CD14-positive monocyte (primary cell): ENCODE results near the gene CTAGE8. TPM values are rescaled to one million over a fixed set of nuclear protein-coding genes. Genes with fewer than 3 reads are reported as not detected.
"Not testable (repeated sequence)": the region's sequence is repeated elsewhere in the genome, so short reads cannot be mapped to it uniquely, and the experiment has no call there.

Experiments
- DNase-seq, 3 donors: peaks; one replicate each; pipeline ENCODE4 v3.0.0-alpha.2; 2011 to 2022
- H2AFZ ChIP-seq: 2 replicates; pipeline ENCODE4 v1.6.0; 2012; ENCODE audit warnings: mild to moderate bottlenecking, low read depth, low read length, inconsistent platforms; ENCODE audit not compliant: insufficient read depth, poor library complexity, severe bottlenecking
- H3K27ac ChIP-seq, 2 donors: 1 replicate in 1 of 2; 2 replicates in 1 of 2; pipeline ENCODE4 v1.5.1; 2012 to 2013; ENCODE audit warnings: low read length in 2 of 2, control low read depth in 1 of 2, inconsistent platforms in 1 of 2, low read depth in 1 of 2, mild to moderate bottlenecking in 1 of 2
- H3K27me3 ChIP-seq, 2 donors: one replicate each; pipeline versions ENCODE4 v1.6.0 to v1.6.1; 2011 to 2013; ENCODE audit warnings: low read length in 2 of 2; ENCODE audit not compliant: control insufficient read depth in 2 of 2, insufficient read depth in 2 of 2
- H3K36me3 ChIP-seq, 2 donors: replicated peaks in 1 of 2; 1 replicate in 1 of 2; 2 replicates in 1 of 2; pipeline versions ENCODE4 v1.5.1 to v1.6.1; 2012 to 2013; ENCODE audit warnings: low read length in 2 of 2, control low read depth in 1 of 2, inconsistent platforms in 1 of 2, mild to moderate bottlenecking in 1 of 2; ENCODE audit not compliant: insufficient read depth in 2 of 2, control insufficient read depth in 1 of 2
- H3K4me1 ChIP-seq, 2 donors: 1 replicate in 1 of 2; 2 replicates in 1 of 2; pipeline versions ENCODE4 v1.5.1 to v1.6.1; 2012 to 2013; ENCODE audit warnings: low read length in 2 of 2, control low read depth in 1 of 2, inconsistent platforms in 1 of 2, mild to moderate bottlenecking in 1 of 2, moderate library complexity in 1 of 2; ENCODE audit not compliant: insufficient read depth in 2 of 2, control insufficient read depth in 1 of 2
- H3K4me2 ChIP-seq: replicated peaks from 2 replicates; pipeline ENCODE3; 2012; ENCODE audit warnings: low read length, moderate library complexity, mild to moderate bottlenecking; ENCODE audit not compliant: poor library complexity, severe bottlenecking; ENCODE audit errors: extremely low read depth
- H3K4me3 ChIP-seq, 3 experiments: fragments of 200-600 bp in 1 of 3; sonication (generic) in 1 of 3; replicated peaks in 1 of 3; 1 replicate in 2 of 3; 2 replicates in 1 of 3; pipeline ENCODE4 v1.5.1; 2011 to 2013; ENCODE audit warnings: low read length in 3 of 3, mild to moderate bottlenecking in 3 of 3, control low read depth in 2 of 3, low read depth in 2 of 3, inconsistent platforms in 1 of 3, moderate library complexity in 1 of 3
- H3K79me2 ChIP-seq: 2 replicates; pipeline ENCODE4 v1.6.0; 2012; ENCODE audit warnings: mild to moderate bottlenecking, control low read depth, inconsistent platforms, low read length, moderate library complexity; ENCODE audit not compliant: insufficient read depth
- H3K9ac ChIP-seq: 2 replicates; pipeline ENCODE4 v1.6.0; 2017; ENCODE audit warnings: low read length, mild to moderate bottlenecking; ENCODE audit not compliant: insufficient read depth, poor library complexity, severe bottlenecking
- H3K9me3 ChIP-seq, 2 donors: replicated peaks in 1 of 2; 1 replicate in 1 of 2; 2 replicates in 1 of 2; pipeline versions ENCODE4 v1.5.1 to v1.6.1; 2012 to 2013; ENCODE audit warnings: low read length in 2 of 2, control low read depth in 1 of 2; ENCODE audit not compliant: control insufficient read depth in 1 of 2, insufficient read depth in 1 of 2
- H4K20me1 ChIP-seq: 2 replicates; pipeline ENCODE4 v1.6.0; 2012; ENCODE audit warnings: mild to moderate bottlenecking, low read length, control low read depth, moderate library complexity; ENCODE audit not compliant: insufficient read depth
- H3K27ac Mint-ChIP-seq, 7 donors: one replicate each; pipeline ENCODE4 v1.8.0; 2020; ENCODE audit warnings: mild to moderate bottlenecking in 7 of 7, mixed read lengths in 7 of 7, moderate library complexity in 6 of 7, inconsistent platforms in 2 of 7
- H3K27me3 Mint-ChIP-seq, 3 donors: one replicate each; pipeline ENCODE4 v1.8.0; 2021 to 2022; ENCODE audit warnings: low read depth in 3 of 3, mild to moderate bottlenecking in 3 of 3, mixed read lengths in 3 of 3, moderate library complexity in 3 of 3, inconsistent platforms in 1 of 3
- H3K36me3 Mint-ChIP-seq, 2 donors: one replicate each; pipeline ENCODE4 v1.8.0; 2020; ENCODE audit warnings: mixed read lengths in 2 of 2, inconsistent platforms in 1 of 2, mild to moderate bottlenecking in 1 of 2
- H3K4me1 Mint-ChIP-seq: one replicate; pipeline ENCODE4 v1.8.0; 2020; ENCODE audit warnings: mild to moderate bottlenecking, mixed read lengths
- H3K4me3 Mint-ChIP-seq, 2 donors: one replicate each; pipeline ENCODE4 v1.8.0; 2020; ENCODE audit warnings: mild to moderate bottlenecking in 2 of 2, mixed read lengths in 2 of 2, moderate library complexity in 1 of 2
- H3K9me3 Mint-ChIP-seq, 7 donors: one replicate each; pipeline ENCODE4 v1.8.0; 2020 to 2022; ENCODE audit warnings: mixed read lengths in 7 of 7, mild to moderate bottlenecking in 6 of 7, moderate library complexity in 6 of 7, inconsistent platforms in 2 of 7
- WGBS: methylation state at CpG from one replicate; pipeline ENCODE4 v1.1.5; 2013; ENCODE audit warnings: missing lambda C conversion rate; ENCODE audit not compliant: insufficient coverage; 5-methylcytosine and 5-hydroxymethylcytosine counted together
- intact Hi-C, 2 donors: fragments of 100-400 bp; cut with micrococcal nuclease; formaldehyde crosslinking; loops; one replicate each; pipeline versions ENCODE4 v1.15.0 to v1.15.1; 2023
- polyA plus RNA-seq, 3 donors: library from polyadenylated mRNA; depleted of rRNA in 1 of 3; unstranded in 2 of 3; stranded (reverse) in 1 of 3; fragments of 300-500 nt in 2 of 3; fragments of >200 nt in 1 of 3; fragmentation: Illumina TruSeq in 2 of 3; gene quantifications; 1 replicate in 2 of 3; 2 replicates in 1 of 3; pipeline ENCODE4 v1.2.3, GENCODE V29; 2012 to 2021

CTAGE8 gene
- polyA plus RNA-seq, 3 donors, result not detected

DNA sequence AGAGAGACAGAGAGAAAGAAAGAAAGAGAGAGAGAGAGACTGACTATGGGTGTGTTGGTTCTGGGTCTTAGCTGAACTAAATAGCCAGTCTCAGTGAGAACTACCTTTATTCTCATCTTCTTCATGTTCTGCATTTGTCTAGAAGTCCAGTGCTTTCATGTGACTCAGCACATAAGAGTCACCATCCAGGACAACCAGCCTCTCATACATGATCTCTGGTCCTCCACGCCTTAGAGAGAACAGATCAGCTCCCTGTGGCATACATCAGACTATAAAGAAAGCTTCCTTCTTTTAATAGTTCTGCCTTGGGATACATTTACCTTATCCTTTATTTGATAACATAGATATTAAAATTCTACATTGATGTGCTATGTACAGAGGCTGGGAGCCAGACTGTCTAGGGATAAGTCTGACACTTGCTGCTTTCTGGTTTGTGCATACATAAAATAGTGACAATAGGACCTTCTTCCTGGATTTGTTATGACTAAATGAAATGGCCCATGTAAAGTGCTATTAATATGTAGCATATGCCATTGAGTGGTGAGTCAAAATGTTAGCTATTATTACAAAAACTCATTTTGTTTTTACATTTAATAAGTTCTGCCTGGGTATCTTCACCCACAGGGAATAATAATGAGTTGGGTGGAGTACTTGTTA lies 21.3 kb downstream of the CTAGE8 start:
- H3K79me2 ChIP-seq, H3K9ac ChIP-seq, H2AFZ ChIP-seq, H3K27me3 ChIP-seq, DNase-seq, intact Hi-C loops, H3K4me1 ChIP-seq, H3K4me1 Mint-ChIP-seq, H3K27ac ChIP-seq, H3K9me3 ChIP-seq, H3K36me3 ChIP-seq, H3K27me3 Mint-ChIP-seq, H3K9me3 Mint-ChIP-seq, H4K20me1 ChIP-seq, H3K4me3 Mint-ChIP-seq, H3K4me2 ChIP-seq, H3K27ac Mint-ChIP-seq, H3K36me3 Mint-ChIP-seq, H3K4me3 ChIP-seq: not testable (repeated sequence)
- no CpG with 5 or more reads among the region's 1 CpG for WGBS

- H3K27me3 ChIP-seq, H3K4me2 ChIP-seq, H3K4me3 ChIP-seq, H3K9me3 ChIP-seq, H3K27me3 Mint-ChIP-seq, DNase-seq, H3K9ac ChIP-seq, H3K36me3 ChIP-seq, H3K9me3 Mint-ChIP-seq, H3K4me3 Mint-ChIP-seq, H3K36me3 Mint-ChIP-seq, intact Hi-C loops, H3K4me1 ChIP-seq, H3K27ac ChIP-seq, H3K4me1 Mint-ChIP-seq, H3K79me2 ChIP-seq, H3K27ac Mint-ChIP-seq, H4K20me1 ChIP-seq, H2AFZ ChIP-seq: not testable (repeated sequence)
- WGBS, result no CpG with 5 or more reads among the region's 5 CpGs
Measured at GRCh38 chr7:144246967-144247366, 22.1 kb downstream of the CTAGE8 start.

- H3K27ac ChIP-seq, H3K4me3 Mint-ChIP-seq, H4K20me1 ChIP-seq, H2AFZ ChIP-seq, H3K4me2 ChIP-seq, H3K36me3 ChIP-seq, H3K27ac Mint-ChIP-seq, DNase-seq, intact Hi-C loops, H3K4me1 ChIP-seq, H3K9ac ChIP-seq, H3K4me3 ChIP-seq, H3K27me3 ChIP-seq, H3K9me3 Mint-ChIP-seq, H3K79me2 ChIP-seq, H3K36me3 Mint-ChIP-seq, H3K4me1 Mint-ChIP-seq, H3K27me3 Mint-ChIP-seq, H3K9me3 ChIP-seq: not testable (repeated sequence)
- WGBS, result no CpG with 5 or more reads among the region's 2 CpGs
Measured at GRCh38 chr7:144245372-144245771, 23.7 kb downstream of the CTAGE8 start.

GRCh38 chr7:144239365-144239764 lies 29.7 kb downstream of the CTAGE8 start, which contains the start of gene OR2A42:
Gene OR2A42, minus strand, starts transcription at chr7:144239605. Its CDS starts 6,762 bp downstream, at chr7:144232843.
- WGBS, result no CpG with 5 or more reads among the region's 2 CpGs
- H3K4me3 ChIP-seq, H3K79me2 ChIP-seq, H3K4me3 Mint-ChIP-seq, intact Hi-C loops, H3K4me1 Mint-ChIP-seq, H3K36me3 ChIP-seq, H3K27me3 ChIP-seq, H3K36me3 Mint-ChIP-seq, H3K4me1 ChIP-seq, H2AFZ ChIP-seq, H3K9me3 ChIP-seq, H3K27me3 Mint-ChIP-seq, H3K9me3 Mint-ChIP-seq, DNase-seq, H3K27ac Mint-ChIP-seq, H4K20me1 ChIP-seq, H3K4me2 ChIP-seq, H3K9ac ChIP-seq, H3K27ac ChIP-seq: not testable (repeated sequence)
